ENCODE measurements around the gene CNDP2.

The CNDP2 gene

DNA sequence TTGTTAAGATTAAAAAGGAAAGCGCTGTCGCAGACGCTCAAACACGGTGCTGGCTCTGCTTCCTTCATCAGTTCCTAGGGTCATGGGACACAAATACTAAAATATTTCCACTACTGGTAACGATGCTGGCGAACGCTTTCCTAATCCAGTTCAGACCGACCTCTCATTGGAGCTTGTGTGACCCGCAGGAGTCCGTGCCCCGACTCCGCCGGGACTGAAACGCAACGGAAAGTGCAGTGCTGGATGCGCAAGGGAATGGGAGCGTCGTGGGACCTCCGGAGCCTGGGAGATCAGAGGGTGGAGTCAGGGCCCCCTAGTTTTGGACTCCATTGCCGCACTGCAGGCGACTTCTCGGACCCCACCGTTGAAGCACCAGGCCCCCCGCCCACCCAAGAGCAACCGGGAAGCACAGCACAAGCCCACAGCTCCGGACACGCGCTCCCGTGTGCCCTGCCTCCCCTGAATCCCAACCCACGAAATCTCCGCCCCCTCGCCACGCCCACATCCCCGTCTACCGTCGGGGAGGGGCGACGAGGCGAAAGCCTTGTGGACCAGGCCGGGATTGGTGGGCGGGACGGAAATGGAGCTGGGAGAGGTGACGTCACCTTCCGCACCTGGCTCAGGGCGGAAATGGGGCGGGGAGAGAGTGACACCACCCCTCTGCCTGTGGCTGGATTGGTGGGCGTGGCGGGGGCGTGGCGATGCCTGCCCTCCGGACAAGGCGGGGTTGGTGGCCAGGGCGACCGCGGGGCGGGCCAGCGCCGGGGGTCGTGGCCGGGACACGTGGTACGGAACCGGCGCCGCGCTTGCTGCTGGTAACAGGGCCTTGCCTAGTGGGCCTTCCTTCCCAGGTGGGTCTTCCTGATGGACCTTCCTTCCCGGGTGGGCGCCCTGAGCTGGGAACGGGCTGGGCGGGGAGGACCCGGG is at the start of gene CNDP2:
CNDP2 (plus strand) TSS at position 783 of the 927 bp plus-strand sequence. CDS start 3,611 bp downstream, outside the sequence.
- peak; percentile 84; the same call in 1 of the 2 replicates for TF ChIP-seq ZFX (IDR thresholded peaks at IDR 0.05)
- TF ChIP-seq, protein P1, sequence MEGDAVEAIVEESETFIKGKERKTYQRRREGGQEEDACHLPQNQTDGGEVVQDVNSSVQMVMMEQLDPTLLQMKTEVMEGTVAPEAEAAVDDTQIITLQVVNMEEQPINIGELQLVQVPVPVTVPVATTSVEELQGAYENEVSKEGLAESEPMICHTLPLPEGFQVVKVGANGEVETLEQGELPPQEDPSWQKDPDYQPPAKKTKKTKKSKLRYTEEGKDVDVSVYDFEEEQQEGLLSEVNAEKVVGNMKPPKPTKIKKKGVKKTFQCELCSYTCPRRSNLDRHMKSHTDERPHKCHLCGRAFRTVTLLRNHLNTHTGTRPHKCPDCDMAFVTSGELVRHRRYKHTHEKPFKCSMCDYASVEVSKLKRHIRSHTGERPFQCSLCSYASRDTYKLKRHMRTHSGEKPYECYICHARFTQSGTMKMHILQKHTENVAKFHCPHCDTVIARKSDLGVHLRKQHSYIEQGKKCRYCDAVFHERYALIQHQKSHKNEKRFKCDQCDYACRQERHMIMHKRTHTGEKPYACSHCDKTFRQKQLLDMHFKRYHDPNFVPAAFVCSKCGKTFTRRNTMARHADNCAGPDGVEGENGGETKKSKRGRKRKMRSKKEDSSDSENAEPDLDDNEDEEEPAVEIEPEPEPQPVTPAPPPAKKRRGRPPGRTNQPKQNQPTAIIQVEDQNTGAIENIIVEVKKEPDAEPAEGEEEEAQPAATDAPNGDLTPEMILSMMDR (conservative IDR thresholded peaks at IDR 0.05): no peak
- peak within 1 kb of the TSS; percentile 86 for H3K27ac ChIP-seq

DNA sequence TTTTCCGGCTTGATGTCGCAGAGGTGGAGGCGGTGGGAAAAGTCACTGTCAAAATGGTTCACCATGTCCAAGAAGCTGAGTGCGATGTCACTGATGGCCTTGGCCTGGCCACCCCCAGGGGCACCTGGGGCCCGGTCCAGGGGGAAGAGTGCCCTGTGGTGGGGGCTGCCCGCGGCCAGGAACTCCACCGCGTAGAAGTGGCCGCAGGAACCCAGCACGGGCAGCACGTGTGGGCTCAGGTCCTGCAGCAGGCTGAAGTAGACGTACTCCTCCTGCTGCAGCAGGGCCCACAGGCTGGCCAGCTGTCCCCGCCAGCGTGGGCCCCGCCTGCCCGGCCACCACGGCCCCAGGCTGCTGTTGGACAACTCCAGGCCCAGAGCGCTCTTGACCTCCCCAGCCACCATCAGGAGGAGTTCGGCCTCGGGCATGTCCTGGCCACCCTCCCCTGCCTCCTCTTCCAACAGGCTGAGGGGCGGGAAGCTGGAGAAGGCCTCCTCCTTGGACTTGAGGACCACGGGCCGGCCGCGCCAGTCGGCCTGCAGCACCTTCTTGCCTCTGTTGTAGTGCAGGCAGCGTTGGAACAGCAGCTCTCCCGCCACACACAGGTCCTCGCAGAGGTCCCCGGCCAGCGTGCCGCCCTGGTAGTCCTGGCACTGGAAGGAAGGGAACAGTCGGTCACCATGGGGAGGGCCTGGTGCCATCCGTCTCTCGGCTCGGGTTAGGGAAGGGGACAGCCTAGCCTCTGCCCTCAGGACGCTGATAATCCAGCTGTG is 49.3 kb upstream of the CNDP2 start:
- no peak for TF ChIP-seq ZFX (IDR thresholded peaks at IDR 0.05)
- TF ChIP-seq, protein P1 (conservative IDR thresholded peaks at IDR 0.05): no peak
- no peak overlapping the region for H3K27ac ChIP-seq

DNA sequence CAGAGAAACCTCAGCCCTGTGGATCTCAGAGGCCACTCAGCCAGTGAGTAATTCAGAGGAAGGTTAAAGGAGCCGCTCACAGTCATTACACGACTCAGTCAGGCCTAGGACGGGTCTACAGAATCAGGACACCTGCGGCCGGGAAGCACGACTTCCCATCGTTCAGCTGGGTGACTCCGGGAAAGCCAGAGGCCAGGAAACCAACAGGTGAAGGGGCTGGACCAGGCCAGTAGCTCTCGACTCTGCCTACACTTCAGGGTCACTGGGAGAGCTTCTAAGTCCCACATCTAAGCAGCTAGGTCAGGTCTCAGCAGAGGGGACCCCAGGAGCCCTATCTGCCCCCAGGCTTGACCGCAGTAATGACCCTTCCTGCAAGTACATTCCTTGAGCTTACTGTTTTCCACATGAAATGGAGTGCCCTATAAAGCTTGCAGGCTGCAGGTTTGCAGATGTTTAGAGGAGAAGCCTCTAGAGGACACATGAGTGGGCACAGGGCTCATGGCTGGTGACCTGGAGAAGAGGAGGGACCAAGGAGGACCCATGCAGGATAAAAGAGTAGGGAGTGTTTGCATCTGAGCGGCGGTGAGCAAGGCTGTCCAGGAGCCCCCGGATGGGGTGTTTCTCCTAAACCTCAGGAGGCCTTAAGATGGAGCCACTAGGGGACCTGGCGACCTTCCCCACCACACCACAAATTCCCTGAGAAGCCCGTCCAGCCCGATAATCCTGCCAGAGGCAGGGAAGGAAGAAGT is 48.6 kb upstream of the CNDP2 start:
- no peak overlapping the region for H3K27ac ChIP-seq
- TF ChIP-seq, protein P1 (conservative IDR thresholded peaks at IDR 0.05): no peak
- TF ChIP-seq ZFX (IDR thresholded peaks at IDR 0.05): no peak

DNA sequence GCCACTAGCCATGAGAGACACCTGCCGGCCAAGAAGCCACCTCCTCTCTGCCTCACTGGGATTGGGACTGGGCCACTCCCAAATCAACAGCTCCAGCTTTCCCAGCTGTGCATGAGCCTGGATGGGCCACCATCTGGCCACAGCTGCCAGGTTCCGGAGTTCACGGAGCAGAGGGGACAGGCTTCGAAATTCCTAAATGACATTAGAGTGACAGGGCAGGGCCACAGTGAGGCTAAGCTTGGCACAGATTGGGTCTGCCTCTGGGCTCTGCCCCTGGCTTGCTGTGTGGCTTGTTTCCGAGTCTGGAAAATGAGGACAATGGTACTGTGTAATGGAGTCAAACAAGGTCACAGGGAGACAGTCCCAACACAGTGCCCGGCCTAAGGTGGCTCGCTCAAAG is 45.5 kb upstream of the CNDP2 start:
- no peak overlapping the region for H3K27ac ChIP-seq
- no peak for TF ChIP-seq ZFX (IDR thresholded peaks at IDR 0.05)
- TF ChIP-seq, protein P1 (conservative IDR thresholded peaks at IDR 0.05): no peak

DNA sequence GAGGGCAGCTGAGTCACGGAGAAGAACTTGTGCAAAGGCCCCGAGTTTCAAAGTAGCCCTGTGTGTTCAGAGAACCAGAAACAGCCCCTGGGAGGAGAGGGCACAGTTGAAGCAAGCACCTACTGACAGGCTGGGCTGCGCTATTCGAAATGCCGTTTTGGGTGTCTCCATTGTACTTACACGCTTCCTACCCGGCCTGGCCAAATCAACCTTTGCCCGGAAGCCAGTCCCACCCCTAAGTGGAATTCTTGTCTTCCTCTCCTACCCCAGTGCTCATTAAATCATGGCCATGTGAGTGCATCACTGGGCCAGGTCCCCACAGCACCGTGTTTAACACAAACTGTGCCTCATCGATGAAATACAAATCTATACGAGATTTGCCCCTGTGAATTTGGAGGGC is 45.0 kb upstream of the CNDP2 start:
- no peak overlapping the region for H3K27ac ChIP-seq
- TF ChIP-seq ZFX (IDR thresholded peaks at IDR 0.05): no peak
- TF ChIP-seq, protein P1 (conservative IDR thresholded peaks at IDR 0.05): no peak

DNA sequence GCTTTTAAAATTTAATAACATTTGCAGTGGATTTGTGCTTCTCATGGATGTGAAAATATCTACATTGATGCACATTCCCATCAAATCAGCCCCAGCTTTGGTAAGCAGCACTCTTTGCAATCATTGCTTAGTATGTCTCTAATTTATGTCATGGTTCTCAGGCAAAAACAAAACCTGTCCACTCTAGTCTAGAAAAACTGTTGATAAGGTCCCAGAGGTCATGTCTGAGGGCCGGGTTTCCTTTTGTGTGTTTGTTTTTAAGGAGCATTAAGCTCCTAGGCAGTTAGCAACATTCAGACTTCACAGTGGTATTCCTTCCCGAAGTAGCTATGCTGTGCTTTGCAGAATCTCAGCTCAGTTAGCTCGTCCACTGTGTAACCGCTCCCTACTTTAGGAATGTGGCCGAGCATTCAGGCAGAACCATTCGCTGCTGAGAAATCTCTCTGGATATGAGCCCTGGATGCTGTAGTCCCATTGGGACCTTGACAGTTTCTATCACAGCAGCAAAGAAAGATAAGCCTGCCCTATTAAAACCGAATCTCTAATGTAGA is 43.1 kb upstream of the CNDP2 start:
- no peak for TF ChIP-seq ZFX (IDR thresholded peaks at IDR 0.05)
- TF ChIP-seq, protein P1 (conservative IDR thresholded peaks at IDR 0.05): no peak
- no peak overlapping the region for H3K27ac ChIP-seq

Measured in C4-2B (cell line).